Subcutaneous adipose tissue (tissue), 4 donors: ENCODE results near the gene CTDP1. TPM values are rescaled to one million over a fixed set of nuclear protein-coding genes. Genes with fewer than 3 reads are reported as not detected.

Experiments
- CTCF ChIP-seq: fragments of 450-650 bp; IDR thresholded peaks from one replicate; pipeline ENCODE4 v1.5.1; 2016; ENCODE audit warnings: low read depth, mild to moderate bottlenecking, control low read depth, antibody characterized with exemption, moderate library complexity
- total RNA-seq, 4 donors: library from RNA; depleted of rRNA; stranded (reverse); fragments of >200 nt; gene quantifications; one replicate each; pipeline ENCODE4 v1.1.0, GENCODE V29; 2016

Gene CTDP1
- total RNA-seq, 4 donors from 2014 or later: 11.3 to 19.2 (median 16.2) TPM

DNA sequence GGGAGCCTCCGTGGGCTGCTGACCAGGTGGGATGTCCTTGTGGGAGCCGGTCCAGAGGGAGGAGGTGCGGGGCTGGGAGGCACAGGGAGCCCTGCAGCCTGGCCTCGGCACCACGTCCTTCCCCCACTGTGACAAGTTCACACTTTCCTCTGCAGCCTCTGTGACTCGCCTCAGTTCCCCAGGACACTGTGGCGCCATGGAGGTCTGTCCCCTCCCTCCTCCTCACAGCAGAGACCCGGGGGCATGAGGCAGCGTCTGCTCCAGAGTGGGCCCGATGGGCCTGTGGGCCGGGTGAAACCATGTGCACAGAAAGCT, 90.9 kb downstream of the CTDP1 start:
- TF ChIP-seq CTCF: no peak

DNA sequence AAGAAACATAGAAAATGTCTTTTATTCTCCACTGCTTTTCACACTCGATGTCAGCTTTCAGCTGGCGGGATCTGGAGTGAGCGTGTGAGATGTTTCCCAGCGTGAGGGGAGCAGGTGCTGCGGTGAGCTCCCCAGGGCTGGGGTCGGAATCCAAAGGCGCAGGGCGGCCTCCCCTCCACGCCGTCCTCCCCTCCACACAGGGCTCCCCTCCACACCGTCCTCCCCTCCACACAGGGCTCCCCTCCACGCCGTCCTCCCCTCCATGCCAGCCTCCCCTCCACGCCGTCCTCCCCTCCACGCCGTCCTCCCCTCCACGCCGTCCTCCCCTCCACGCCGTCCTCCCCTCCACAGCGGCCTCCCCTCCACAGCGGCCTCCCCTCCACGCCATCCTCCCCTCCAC, 91.2 kb downstream of the CTDP1 start:
- TF ChIP-seq CTCF: no peak

- no peak for TF ChIP-seq CTCF
Measured at GRCh38 chr18:79771446-79772107, 92.0 kb downstream of the CTDP1 start.

- no peak for TF ChIP-seq CTCF
Measured at GRCh38 chr18:79772108-79772864, 92.7 kb downstream of the CTDP1 start.

DNA sequence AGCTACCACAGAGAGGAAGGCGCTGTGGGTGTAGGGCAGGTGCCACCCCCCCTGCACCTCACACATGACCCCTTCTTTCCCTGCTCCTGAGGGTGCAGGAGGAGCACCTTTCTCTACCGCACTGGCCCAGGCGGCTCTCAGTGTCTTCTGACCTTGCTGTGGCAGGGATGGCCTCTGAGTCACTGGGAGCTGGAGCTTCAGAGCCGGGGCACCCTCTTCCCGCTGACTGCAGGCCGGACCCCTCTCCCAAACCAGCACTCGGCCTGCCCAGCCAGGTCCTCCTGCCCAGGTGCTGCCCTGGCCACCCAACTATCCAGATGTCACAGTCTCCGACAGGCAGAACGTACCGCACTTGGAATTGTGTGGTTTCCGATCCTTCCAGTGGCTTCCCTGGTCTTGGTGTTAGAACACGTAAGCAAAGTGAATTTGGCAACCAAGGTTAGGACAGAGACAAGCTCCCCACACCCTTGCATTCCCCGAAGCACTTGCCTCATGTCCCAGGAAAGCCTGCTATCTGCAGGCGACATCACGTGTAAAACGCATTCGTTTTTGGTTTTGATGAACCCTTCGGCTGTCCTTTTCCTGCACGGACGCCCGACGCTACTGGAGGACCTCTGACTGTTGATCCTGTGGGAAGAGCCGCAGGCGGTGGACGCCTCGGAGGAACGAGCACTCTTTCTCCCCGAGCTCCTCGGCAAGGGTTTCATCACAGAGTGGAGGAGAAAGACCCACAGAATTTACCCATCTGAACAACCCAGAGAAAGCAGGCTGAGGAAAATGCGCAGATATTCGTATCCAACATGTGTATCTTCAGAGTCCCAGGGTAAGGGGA, 93.5 kb downstream of the CTDP1 start:
- no peak for TF ChIP-seq CTCF

GRCh38 chr18:79774111-79774510, 94.5 kb downstream of the CTDP1 start:
- no peak for TF ChIP-seq CTCF
